Middle frontal gyrus (tissue), 1 donor: ENCODE results near the gene NTF3.

Source experiments
- DNase-seq: peaks from one replicate; pipeline ENCODE4 v3.0.0-alpha.2; 2015; ENCODE audit warnings: low spot score; ENCODE audit errors: extremely low spot score

NTF3 gene

DNA sequence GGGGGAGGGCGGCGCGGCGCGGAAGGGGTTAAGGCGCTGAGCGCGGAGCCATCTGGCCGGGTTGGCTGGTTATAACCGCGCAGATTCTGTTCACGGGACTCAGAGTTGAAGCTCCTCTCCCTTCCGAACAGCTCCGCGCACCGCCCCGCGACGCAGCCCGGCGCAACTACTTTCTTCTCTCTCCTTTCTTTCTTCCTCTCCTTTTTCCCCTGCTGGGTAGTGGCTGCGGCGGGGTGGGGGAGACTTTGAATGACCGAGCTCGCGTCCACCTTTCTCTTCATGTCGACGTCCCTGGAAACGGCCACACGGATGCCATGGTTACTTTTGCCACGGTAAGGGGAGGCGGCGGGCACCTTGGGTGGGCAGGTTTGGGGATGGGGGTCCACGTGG lies at the start of gene NTF3:
TSS of gene NTF3 (plus strand) at position 98 of the 390 bp plus-strand sequence. CDS start at position 315, 217 bp downstream.
- DNase-seq, result no peak

DNA sequence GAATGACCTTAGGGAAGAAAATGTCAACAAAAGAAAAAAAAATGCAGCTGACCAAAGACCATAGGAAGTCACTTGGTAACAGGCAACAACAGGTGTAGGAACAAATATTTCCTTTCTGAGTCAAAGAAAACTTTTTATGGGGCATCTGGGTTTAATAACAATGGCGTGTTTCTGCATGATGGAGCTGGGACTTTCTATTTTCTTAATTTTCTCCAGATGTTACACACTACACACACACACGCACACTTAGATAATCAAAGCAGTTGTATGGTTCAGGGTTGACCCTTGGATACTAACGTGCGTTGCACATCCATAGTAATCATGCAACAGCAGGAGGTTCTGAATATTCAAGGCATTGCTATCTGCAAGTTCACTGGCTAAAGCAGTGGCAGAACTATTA lies 47.9 kb upstream of the NTF3 start:
- no peak for DNase-seq

DNA sequence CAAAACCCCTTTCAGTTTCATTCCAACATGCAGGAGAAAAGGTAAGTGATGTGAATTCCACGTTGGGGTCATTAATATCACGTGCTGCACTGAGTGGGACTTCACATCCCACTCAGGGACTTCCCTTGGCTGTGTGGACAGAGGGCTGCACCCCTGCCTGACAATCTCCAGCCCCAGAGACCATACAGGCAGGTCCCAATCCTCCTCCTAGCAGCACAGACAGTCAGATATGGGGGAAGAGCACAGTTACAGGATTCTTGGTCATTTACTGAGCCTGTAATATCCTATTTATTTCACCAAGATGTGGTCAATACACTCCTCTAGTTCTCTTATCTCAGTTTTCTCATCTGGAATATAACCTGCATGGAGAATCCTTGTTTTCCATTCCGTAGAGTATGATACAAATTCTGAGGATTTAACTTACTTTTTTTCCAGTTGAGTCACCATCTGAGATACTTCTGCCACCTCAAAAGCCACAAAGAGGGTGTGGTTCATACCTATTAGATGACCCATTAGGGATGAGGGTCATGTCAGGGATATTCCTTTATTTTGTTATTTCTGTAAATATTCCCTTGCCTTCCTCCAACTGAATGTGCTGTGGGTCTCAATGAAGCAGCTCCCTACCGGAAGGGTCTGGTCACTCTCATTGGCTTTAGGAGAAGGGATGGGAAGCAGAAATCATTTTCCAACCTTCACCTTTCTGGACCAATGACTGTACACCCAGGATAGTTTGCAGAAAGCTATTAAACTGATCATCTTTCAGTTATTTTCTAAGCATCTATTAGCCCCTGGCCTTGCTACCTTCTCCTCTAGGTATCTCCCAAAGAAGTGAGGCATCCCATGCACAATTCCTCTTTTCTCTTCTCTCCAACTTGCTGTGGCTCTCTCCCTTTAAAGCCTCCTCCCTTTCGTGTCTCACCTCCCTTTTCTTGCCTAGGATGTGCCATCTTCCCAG lies 43.0 kb upstream of the NTF3 start:
- DNase-seq, result no peak

DNA sequence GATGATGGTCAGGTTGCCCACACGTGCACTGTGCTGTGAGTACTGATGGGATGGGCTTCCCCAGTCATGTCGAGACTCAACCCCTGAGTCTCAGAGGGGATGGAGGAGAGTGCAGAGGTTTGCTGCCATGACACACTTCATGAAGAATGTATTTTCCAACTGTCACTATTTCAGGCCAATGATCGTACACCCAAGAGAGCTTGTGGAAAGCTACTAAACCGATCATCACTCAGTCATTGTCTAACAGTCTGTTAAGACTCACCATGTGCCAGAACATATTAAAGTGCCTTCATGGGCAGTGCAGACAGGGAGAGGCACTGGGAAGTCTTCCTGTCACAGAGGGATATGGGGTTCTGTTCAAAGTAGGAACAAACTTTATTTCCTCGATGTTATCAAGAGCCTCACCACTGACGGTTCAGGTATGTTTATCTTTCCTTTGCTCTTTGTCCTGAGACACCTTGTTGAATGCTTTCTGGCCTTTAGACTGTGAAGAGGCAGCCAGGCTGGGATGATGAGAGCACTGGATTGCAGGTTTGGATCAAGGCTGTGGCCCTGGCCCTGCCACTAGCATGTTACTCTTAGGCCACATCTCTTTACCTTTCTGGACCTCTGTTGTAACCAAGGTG lies 41.6 kb upstream of the NTF3 start:
- DNase-seq, result no peak

DNA sequence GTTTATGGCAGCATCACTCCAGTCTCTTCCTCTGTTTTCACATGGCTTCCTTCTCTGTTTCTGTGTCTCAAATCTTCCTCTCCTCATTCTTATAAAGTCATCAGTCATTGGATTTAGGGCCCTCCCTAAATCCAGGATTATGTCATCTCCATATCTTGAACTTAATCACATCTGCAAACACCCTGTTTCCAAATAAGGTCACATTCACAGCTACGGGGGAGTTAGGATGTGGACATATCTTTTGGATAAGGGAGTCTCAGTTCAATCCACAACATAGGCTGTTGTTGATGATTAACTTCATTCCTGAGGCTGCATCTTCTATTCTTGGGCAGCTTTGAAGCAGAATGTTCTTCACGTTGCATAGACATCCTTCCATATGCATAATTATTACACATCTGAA lies 40.3 kb upstream of the NTF3 start:
- DNase-seq, result no peak

DNA sequence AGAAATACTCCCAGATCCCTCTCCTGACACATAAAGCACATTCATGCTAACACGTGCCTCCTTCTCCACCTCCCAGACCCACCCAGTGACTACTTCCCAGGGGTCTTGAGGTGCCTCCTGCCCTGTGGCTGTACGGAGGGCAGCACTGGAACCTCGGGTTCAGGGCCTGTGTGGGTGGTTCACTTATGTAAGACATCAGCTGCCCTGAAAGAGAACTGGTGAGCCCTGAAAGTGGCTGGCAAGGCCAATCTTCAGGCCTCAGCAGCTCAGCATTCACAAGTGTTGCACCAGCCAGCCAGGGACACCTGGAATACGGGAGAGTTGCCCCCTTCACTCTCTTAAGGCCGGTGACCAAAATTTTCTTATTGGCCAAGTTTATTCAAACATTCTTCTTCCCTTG lies 38.9 kb upstream of the NTF3 start:
- DNase-seq, result no peak

DNA sequence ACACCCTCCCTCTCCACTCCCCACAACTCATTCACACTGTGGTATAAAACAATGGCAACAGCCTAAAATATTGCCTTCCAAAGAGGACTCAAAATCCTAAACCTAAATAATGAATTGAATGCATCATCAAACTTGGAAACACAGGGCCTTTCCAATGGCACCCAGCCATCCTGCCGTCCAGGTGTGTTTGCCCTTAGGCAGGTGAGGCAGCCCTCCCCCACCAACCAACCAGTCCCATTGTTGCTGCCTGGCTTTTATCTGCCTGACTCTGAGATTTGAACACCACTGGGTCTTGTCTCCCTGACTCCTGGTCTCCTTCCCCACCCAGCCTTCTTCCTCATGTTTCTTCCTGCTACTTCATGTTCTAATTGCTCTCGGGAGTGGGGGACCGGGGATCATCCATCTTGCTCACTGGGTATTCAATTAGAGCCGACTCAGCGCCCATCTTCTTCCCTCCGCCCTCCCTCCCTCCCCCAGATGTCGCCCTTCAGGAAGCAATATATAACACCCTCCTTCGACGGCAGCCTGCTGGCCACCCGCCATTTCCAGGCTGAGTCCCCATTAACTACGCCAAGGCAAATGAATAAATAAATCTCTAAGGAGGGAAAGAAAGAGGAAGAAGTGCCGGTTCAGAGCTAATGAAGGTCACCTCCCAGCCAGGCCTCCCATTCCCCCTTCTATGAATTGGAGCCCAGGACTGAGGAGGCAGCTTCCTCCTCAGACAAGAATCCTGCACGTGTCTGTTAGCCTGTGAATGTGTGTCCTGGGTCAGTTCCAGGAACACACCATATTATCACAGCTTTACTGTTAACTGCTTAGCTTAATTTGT lies 36.3 kb upstream of the NTF3 start:
- DNase-seq, result no peak

DNA sequence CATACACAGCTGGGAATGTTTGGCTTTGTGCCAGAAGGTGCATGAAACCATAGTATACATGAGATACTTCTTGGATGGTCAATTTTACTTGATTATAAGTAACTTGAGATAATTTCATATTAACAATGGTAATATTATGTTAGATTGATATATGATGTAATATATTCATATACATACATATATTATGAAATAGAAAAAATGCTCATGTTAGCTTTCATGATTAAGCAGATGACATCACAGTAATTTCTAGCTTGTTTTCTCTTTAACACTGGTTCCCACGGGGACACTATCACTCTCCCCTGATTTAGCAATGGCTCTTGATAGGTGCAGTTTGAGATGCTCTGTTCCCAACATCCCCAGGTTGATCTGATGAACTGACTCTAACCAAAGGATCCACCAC lies 35.4 kb upstream of the NTF3 start:
- DNase-seq, result no peak

DNA sequence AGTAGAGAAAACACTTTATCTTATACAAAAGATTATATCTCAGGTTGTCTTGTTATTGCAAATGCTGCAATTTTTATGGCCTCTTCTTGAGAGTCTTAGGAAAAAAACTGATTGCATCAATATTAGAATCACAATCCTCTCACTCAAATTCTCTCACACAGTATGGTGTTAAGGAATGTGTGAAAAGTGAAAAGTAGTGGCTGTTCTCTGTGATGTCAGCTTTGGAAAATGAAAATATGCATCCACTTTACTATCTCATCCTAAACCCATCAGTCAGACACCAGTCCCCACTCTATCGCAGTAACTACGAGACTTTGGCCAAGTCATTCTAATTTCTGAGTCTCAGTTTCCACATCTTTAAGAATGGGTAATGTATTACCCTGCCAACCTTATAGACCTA lies 32.6 kb upstream of the NTF3 start:
- no peak for DNase-seq

DNA sequence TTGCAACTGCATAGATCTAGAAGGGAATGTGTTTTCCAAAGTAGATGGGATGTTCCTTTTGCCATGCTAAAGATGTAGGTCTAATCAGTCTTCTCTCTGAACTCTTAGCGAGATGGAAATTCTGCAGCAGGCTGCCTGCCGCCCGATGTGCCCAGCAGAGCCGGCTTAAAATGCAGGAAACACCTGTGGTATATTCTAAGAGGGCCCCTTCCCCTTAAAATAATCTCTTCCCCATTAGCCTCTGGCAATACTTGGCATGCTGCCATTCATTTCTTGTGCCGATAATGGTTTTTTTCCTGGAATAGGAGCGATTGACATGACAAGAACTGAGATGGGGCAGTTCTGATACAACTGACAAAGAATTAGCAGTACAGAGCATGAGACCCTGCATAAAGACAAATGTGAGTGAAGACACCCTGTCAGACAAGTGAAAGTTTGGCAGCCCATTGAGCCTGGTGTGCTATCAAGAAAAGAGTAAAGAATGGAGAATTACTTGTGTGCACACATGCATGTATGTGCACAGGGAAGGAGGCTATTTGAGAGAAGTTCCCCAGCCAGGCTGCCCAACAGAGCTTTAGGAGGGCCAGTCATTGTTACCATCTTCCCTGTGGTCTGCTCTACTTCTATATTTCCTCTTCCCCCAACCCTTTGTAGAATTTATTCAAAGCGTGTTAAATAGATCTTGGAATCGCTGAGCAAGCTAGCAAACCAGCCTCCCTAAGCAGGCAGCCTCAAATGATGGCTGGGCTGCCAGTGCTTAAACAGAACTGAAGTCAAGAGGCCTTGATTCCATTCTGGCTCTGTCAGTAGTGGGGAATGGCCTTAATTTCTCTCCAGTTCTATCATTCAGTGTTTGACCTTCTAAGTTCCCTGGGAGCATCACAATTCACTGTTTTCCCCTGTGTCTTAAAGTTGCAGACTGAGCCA lies 29.6 kb upstream of the NTF3 start:
- no peak for DNase-seq

DNA sequence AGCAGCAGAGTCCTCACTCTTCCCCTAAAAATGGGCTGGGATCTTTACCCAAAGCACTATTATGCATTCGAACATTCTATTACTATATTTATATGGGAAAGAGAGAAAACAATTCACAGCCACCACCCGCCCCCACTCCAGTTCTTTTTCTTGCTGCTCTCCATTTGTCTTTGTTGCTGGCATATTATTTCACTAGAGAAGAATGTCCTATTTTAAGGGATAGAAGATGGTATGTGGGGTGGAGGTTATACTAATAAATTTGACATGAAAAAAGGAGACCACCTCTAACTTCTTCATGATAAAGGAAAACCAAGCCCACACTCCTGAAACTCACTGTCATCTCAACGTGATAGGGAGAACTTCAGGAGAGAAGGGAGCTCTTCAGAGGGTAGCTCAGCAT lies 28.5 kb upstream of the NTF3 start:
- DNase-seq, result no peak

DNA sequence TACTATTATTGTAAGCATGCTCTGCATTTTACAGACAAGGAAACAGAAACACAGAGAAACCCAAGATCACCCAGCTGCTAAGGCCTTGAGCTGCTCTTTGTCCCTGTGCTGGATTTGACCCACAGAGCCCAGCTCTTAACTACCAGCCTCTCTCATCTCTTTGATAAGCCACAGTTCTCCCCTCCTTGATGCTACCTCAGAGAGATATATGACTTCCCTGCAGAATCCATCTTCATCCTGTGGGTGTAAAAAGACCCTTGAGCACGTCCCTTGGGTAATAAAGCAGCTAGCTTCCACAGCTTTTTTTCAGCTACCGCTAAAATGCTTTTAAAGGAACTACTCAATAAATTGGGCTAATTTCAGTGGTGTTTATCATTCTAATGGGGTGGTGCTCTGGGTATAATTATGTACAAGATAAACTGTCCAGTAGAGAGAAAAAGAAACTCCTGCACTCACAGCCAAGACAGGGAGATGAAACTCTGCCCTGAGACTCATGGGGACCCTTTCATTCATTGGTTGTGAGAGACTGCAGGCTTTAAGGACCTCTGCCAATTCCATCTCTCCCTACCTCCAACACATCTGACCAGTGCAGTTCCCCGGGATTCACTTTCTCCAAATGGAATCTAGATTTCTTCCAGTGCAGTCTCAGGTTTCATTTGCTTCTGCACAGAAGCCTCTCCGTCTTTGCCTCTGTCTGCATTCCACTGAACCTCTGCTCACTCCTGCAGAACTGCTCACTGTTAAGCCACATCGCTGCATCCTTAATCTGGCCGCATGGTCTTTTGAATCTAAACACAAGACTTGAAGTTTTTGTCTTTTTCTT lies 24.7 kb upstream of the NTF3 start:
- no peak for DNase-seq

DNA sequence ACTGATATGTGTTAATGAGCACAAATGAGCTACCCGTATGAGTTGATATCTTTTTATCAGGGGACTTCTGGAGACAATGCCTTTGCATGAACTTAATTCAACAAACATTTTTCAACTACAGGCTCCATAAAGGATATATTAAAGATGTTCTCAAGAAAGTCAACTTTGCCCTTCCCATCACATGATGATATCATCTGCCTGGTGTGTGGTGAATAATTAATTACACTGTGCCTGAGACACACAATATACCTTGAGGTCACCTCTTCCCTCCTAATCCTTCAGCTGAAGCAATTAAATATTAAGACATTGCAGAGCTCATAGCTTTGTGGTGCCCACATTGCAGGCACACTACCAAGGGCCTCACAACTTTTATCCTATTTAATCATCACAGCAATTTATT lies 22.3 kb upstream of the NTF3 start:
- DNase-seq, result no peak

DNA sequence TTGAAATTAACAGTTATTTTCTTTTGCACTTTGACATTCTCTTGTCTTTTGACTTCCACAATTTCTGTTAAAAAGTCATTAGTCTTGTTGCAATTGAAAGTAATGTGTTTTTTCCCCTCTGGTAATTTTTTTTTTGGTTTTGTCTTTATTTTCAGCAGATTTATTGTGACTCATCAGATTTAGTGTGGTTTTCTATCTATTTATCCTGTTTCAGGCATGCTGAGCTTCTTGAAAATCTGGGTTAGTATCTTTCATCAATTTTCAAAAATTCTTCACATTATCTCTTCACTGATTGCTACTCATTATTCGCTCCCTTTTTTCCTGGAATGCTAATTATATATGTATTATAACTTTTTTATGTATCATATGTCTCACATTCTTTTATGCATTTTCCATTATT lies 15.3 kb upstream of the NTF3 start:
- DNase-seq, result no peak

DNA sequence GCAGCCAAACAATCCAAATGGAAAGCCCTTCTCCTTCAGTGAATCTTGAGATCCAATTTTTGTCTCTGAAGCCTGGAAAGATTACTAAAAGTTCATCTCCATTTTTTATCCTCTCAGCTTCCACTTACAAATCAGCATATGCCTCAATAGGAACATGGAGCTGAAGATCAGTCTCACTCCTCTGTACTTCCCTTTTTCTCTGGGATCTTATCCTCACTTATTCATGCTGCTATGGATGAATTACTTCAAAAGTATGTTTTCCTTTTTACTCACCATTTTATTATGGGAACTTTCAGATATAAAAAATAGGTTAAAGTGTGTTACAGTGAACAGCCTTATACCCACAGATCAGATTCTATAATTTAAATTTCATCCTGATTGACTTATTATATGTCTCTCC lies 14.4 kb upstream of the NTF3 start:
- DNase-seq, result no peak

DNA sequence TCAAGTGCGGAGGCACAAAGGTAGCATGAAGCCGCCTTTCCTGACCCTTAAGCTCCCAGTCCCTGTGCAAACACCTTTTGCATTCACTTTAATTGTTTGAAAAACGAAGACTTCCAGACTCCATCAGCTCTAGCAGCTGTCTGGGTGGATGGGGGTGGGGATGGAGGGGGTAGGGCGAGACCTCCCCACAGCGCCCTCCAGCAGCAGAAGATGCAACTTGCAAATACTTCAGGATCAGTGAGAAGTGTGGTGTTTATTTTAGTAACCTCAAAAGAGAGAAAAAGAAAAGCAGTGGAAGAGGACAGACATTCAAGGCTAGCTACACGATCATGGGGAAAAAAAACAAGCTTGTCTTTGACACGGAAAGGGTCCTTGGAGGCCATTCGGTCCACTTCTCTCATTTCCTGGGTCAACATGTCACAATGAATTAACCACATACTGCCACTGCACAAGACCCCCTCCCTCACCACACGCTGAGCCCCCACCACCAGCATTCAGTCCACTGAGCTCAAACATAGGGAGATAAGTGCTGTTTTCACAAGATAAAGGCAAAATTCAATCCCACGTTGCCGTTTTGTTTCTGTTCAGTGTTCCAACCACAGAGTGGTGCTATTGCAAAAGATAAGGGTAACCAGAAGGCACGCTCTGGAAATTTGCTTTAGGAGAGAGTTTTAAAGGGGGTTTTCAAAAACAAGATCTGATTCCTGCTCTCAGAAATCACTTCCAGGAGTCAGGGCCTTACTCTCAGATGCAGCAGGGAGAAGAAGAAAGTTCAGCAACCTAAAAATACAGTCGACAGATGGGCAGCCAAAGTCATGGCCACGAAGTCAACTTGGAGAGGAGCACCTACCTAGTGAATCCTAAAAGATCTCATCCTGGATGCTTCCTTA lies 3.3 kb upstream of the NTF3 start:
- no peak for DNase-seq

DNA sequence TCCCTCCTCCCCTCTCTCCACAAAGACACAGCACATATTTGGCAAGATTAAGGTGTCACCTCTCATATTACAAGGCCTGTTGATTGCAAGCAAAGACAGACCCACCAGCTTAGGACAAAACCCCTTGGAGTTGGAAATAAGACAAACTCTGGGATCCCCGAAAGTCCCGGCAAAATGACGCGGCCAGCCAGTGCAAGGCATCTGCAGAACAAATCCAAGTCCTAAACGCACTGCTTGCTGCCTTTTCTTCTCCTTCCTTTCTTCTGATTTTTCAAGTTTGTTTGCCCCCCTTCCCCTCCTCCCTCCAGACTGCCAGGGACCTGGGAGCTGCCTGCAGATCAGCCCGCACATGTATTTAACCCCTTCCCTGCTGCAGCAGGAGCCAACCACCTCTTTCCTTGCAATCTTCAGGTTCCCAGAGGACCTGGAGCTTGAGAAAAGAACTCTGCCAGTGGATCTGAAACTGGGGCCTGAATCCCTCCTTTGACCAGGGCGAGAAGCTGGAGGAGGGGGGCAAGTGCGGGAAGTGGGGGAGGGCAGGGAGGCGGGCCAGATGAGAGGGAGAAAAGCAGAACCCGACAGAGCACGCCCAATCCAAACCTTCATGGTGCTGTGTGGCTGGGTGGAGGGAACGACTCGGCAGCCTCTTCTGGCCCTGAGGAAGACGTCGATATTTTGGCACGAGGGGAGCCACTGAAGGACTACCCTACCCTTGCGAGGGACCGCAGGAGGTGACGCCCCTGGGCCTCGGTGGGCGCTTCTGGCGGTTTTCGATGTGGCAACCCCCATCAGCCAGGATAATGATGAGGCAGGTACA lies 2.0 kb upstream of the NTF3 start:
- no peak for DNase-seq
